Mesothelial cell of epicardium (in vitro differentiated cells): ENCODE data around the gene WDR70. TPM values are rescaled to one million over a fixed set of nuclear protein-coding genes. Genes with fewer than 3 reads are reported as not detected.

Experiments used
- DNase-seq, 2 experiments: peaks; one replicate each; pipeline ENCODE4 v3.0.0; 2021; ENCODE audit warnings: low spot score in 2 of 2; ENCODE audit not compliant: unreplicated experiment in 2 of 2
- H3K27ac Mint-ChIP-seq: 2 replicates; pipeline ENCODE4 v1.8.0; 2021; ENCODE audit warnings: mixed read lengths
- H3K27me3 Mint-ChIP-seq: 2 replicates; pipeline ENCODE4 v1.8.0; 2021; ENCODE audit warnings: low read depth, mixed read lengths
- H3K36me3 Mint-ChIP-seq: 2 replicates; pipeline ENCODE4 v1.8.0; 2021; ENCODE audit warnings: mixed read lengths
- H3K4me1 Mint-ChIP-seq: 2 replicates; pipeline ENCODE4 v1.8.0; 2021; ENCODE audit warnings: mixed read lengths
- H3K4me3 Mint-ChIP-seq: 2 replicates; pipeline ENCODE4 v1.8.0; 2021; ENCODE audit warnings: mild to moderate bottlenecking, moderate library complexity, mixed read lengths
- H3K9me3 Mint-ChIP-seq: 2 replicates; pipeline ENCODE4 v1.8.0; 2021; ENCODE audit warnings: mixed read lengths
- CTCF ChIP-seq: fragments of 200-600 bp; sonication (generic); IDR thresholded peaks from one replicate; pipeline ENCODE4 v1.5.0; 2021; ENCODE audit warnings: antibody characterized with exemption; ENCODE audit not compliant: unreplicated experiment
- total RNA-seq: library from RNA; stranded (reverse); gene quantifications from 3 replicates; pipeline ENCODE4 v1.2.1, GENCODE V29; 2021

Gene WDR70
- total RNA-seq, 1 donor from 2014 or later: 47.8 TPM

- H3K4me1 Mint-ChIP-seq: no peaks in the 10 kb centered on the region
- H3K9me3 Mint-ChIP-seq: no peaks in the 10 kb centered on the region
- H3K27me3 Mint-ChIP-seq: no peaks in the 10 kb centered on the region
- no peak overlapping the region for H3K4me3 Mint-ChIP-seq
- DNase-seq: no peak
- no peak overlapping the region for H3K27ac Mint-ChIP-seq
- H3K36me3 Mint-ChIP-seq: peaks cover 25% of the 10 kb centered on the region
- no peak for TF ChIP-seq CTCF
These were observed 38.2 kb downstream of the WDR70 start for GRCh38 chr5:37417347-37417746.

DNA sequence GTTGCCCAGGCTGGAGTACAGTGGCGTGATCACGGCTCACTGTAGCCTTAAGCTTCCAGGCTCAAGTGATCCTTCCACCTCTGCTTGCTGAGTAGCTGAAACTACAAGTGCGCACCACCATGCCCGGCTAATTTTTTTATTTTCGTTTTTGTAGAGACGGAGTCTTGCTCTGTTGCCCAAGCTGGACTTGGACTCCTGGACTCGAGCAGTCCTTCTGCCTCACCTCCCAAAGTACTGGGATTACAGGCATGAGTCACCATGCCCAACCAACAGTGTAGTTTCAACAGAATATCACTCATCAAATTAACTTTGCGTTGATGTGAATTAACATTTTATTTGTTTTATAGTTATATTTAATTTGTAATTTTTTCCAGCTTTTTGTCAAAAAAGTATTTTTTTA lies 45.3 kb downstream of the WDR70 start:
- Mint-ChIP-seq H3K27ac (no peak overlapping the region), H3K4me3 (no peak overlapping the region)
- DNase-seq: no peak

DNA sequence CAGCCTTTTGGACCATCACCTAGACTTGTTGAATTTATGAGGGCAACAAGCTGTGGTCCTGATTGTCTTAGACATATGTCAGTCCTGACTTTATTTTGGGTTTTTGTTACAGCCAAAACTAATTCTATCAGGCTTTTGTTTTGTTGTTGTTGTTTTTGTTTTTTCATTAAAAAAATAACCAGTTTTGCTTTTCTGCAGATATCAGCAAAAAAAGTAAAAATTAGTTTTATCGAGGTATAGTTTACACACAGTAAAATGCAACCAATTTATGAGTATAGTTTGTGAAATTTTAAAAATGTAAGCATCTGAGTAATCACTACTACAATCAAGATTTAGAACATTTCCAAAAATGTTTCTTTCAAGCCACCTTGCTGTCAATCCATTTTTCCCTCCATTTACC lies 48.9 kb downstream of the WDR70 start:
- no peaks in the 10 kb centered on the region for H3K4me1 Mint-ChIP-seq
- no peaks in the 10 kb centered on the region for H3K9me3 Mint-ChIP-seq
- peaks cover 16% of the 10 kb centered on the region for H3K36me3 Mint-ChIP-seq
- no peak overlapping the region for H3K4me3 Mint-ChIP-seq
- no peaks in the 10 kb centered on the region for H3K27me3 Mint-ChIP-seq
- no peak for DNase-seq
- H3K27ac Mint-ChIP-seq: no peak overlapping the region
- no peak for TF ChIP-seq CTCF

More for the DNA sequence above, 45.3 kb downstream of the WDR70 start:
- no peaks in the 10 kb centered on the region for H3K4me1 Mint-ChIP-seq
- H3K9me3 Mint-ChIP-seq: no peaks in the 10 kb centered on the region
- TF ChIP-seq CTCF: no peak
- H3K36me3 Mint-ChIP-seq: peaks cover 12% of the 10 kb centered on the region
- H3K27me3 Mint-ChIP-seq: no peaks in the 10 kb centered on the region

- no peak for DNase-seq
- Mint-ChIP-seq H3K4me3 (no peak overlapping the region), H3K27ac (no peak overlapping the region), H3K27me3 (no peaks in the 10 kb centered on the region), H3K36me3 (peaks cover 10% of the 10 kb centered on the region), H3K4me1 (peaks cover 17% of the 10 kb centered on the region), H3K9me3 (no peaks in the 10 kb centered on the region)
- TF ChIP-seq CTCF: no peak
These were observed 56.1 kb downstream of the WDR70 start for GRCh38 chr5:37435261-37435660.

DNA sequence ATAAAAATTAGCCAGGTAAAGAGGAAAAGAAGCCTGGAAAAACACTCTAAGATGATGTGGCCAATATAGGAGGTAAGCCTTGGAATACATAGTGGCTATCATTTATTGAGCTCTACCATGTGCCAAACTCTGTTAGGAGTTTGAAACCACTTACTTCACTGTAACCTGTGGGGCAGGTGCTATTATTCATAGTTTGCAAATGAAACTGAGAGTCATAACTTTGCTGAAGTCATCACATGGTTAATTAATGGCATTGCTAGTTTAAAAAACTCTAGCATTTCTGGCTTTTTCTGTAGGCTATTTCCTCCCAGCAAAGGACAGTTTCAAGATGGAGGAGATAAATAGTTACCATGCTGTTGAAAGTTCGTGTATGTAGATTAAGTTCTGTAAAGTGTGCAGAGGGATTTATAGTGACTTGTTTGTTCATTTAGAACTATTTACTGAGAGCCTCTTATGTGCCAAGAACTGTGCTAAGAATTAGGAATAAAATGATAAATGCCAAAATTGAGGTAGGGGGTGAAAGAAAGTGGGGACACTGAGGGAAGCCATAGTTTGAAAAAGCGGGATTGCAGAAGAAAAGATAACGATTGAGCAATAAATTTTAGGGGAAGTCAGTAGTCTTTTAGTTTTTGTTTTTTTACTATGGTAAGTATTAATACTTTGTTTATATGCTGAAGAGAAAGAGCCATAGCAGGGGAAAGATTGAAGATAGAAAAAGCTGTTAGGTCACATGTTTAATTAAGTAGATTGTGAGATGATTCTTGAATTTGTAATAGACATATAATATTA lies 57.2 kb downstream of the WDR70 start:
- H3K4me3 Mint-ChIP-seq: no peak overlapping the region
- peaks cover 17% of the 10 kb centered on the region for H3K4me1 Mint-ChIP-seq
- H3K27me3 Mint-ChIP-seq: no peaks in the 10 kb centered on the region
- no peak overlapping the region for H3K27ac Mint-ChIP-seq
- H3K9me3 Mint-ChIP-seq: no peaks in the 10 kb centered on the region
- no peak for DNase-seq
- TF ChIP-seq CTCF: no peak
- peaks cover 10% of the 10 kb centered on the region for H3K36me3 Mint-ChIP-seq
